Measurements from ENCODE around the gene NOS2.
"Not testable (repeated sequence)": the region's sequence is repeated elsewhere in the genome, so short reads cannot be mapped to it uniquely, and the experiment has no call there.

NOS2 gene

DNA sequence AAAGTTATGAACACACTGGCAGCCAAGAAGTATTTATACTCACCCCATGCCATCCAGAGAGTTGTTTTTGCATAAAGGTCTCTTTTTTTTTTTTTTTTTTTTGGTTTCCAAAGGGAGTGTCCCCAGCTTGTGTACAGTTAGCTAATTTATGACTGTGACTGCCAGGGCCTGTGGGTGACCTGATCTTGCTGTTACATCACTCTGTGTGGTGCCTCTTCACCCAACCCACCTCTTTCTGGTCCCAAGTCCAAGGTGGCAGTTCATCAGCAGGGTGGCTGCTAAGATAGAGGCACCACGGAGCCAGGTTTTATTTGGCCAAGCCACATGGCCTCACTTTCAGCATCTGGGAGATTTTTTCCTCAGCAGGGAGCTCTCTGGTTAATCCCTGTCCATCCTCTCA, at the start of gene NOS2:
TSS of gene NOS2 (minus strand) at position 8 of the 400 bp plus-strand sequence. CDS start 1,720 bp downstream, outside the sequence.
- no peak for DNase-seq

- no peak for DNase-seq
Measured at GRCh38 chr17:27849474-27850185, 49.3 kb upstream of the NOS2 start.

DNA sequence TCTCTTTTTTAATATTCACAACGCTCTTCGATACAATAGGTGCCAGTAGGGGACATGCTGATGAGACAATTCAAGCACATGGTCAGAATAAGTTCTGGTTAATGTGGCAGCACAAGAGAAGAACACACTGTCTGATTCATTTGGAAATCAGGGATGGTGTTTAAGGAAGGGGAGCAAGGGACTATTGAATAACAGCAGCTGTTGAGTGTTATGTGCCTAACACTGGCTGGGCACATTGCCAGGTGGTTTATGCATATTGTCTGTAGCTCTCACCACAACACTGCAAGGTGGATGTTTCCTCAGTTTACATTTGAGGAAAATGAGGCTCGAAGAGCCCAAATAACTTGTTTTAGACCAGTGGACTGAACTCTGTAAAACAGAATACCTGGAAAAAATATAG, 48.6 kb upstream of the NOS2 start:
- peak; percentile 20 for DNase-seq

DNA sequence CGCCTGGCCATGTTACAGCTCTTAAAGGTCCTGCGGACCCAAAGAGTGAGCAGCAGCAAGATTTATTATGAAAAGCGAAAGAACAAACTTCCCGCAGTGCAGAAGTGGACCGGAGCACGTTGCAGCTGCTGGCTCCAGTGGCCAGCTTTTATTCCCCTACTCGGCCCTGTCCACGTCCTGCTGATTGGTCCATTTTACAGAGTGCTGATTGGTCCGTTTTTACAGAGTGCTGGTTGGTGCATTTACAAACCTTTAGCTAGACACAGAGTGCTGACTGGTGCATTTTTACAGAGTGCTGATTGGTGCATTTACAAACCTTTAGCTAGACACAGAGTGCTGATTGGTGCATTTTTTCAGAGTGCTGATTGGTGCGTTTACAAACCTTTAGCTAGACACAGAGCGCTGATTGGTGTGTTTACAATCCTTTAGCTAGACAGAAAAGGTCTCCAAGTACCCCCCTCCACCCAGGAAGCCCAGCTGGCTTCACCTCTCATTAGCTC, 46.5 kb upstream of the NOS2 start:
- not testable (repeated sequence) for DNase-seq

GRCh38 chr17:27846042-27846655, 45.8 kb upstream of the NOS2 start:
- DNase-seq = no peak

DNA sequence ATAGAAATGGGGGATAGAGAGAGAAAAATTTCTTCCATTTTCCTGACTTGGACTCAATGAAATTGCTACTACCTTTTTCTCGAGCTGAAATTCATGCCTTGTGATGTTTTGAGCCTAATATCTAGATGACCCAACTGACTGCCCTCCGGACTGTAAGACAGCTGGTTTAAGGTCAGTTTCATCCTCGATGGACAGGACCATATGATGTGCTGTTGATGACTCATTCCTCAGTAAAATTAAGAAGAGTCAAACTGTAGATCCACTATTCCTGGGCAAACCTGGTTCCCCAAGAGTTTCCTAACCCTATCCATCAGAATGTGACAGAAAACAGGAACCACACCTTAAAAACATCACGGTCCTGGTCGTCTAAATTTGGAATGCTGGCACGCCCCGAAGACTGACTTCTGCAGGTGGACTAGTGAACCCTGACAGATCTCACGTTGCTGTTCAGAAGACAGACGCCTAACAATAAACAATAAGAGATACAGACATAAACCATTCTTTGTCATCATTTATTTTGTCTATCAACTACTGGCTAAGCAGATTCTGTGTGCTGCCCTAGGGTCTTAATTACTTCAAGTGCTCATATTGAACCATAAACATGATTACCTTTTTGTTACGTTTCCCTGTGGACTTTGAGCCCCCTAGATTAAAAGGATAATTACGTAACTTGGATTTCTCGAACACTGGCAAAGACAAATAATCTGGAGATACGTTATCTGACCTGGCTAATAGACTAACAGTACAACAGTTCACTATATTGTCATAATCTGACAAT, 45.1 kb upstream of the NOS2 start:
- DNase-seq = no peak

DNA sequence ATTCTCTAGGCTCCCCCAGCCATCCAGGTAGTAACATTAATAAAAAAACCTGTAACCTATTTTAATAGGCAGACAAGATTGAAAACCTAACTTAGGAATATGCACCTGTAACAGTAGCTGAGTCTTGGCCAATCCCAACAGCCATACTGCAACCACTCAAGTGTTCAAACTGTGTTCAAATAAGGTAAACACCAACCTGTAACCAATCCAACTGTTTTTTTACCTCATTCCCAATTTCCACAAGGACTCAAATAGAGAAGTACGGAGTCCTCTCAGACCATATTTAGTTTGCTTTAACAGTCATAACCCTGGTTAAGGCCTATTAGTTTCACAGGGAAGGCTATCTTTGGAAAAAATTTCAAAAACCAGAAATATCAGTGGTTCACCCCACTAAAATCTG, 40.4 kb upstream of the NOS2 start:
- DNase-seq = peak; percentile 7

GRCh38 chr17:27840406-27840678, 40.0 kb upstream of the NOS2 start:
- not testable (repeated sequence) for DNase-seq

- not testable (repeated sequence) for DNase-seq
Measured at GRCh38 chr17:27839571-27840405, 39.5 kb upstream of the NOS2 start.

- DNase-seq = not testable (repeated sequence)
Measured at GRCh38 chr17:27838607-27839006, 38.3 kb upstream of the NOS2 start.

DNA sequence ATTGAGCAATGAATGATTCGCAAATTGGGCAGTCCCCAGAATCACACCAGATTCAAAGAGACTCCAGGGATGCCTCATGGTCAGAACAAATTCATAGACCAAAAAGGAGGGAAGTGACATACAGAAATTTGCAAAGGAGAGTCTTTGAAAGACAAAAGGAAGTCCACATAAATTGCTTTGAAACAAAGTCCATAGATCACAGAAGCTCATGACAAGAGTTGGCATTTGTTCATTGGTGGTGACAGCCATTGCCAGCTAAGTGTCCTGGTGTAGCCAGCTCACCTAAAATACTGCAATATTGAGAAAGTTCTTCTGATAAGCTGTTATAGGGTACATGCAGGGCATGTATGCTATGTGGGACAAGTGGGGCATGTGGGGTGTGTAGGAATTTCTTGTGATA, 37.4 kb upstream of the NOS2 start:
- not testable (repeated sequence) for DNase-seq

- no peak for DNase-seq
Measured at GRCh38 chr17:27836651-27837050, 36.3 kb upstream of the NOS2 start.

DNA sequence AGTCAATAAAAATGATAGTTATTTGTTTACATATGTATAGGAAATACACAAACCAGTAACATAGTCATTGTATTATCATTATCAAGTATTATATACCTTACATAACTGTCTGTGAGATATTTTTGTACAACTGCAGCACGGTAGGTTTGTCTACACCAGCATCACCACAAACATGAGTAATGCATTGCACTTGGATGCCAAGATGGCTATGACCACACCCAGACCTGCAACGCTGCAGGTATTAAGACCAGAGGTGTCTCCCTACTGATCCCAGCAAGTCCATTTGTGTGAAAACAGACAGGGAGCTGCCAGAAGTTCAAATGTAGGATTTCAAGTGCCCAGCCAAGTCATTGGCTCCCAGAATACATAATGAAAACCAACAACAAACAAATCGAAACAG, 34.2 kb upstream of the NOS2 start:
- DNase-seq = no peak

DNA sequence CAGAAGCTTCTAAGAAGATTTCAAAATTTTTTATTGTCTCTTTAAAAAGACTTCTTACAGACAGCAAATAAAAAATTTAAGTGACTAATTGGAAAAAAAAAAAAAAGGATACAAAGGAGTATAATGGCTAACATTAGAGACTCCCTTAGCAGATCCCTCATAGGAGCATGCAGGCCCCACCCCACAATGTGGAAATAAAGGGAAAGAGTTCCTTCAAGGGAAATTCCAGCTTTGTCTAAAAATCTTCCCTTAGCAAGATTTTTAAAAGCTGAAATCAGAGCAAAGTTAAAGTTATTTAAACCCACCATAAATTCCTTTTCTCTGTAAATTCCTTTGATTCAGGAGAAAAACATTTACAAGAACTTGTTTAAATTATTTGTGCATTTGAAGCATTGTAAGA, 32.5 kb upstream of the NOS2 start:
- no peak for DNase-seq

- DNase-seq = not testable (repeated sequence)
Measured at GRCh38 chr17:27829888-27830287, 29.6 kb upstream of the NOS2 start.

GRCh38 chr17:27829143-27829711, 28.9 kb upstream of the NOS2 start:
- DNase-seq = not testable (repeated sequence)

DNA sequence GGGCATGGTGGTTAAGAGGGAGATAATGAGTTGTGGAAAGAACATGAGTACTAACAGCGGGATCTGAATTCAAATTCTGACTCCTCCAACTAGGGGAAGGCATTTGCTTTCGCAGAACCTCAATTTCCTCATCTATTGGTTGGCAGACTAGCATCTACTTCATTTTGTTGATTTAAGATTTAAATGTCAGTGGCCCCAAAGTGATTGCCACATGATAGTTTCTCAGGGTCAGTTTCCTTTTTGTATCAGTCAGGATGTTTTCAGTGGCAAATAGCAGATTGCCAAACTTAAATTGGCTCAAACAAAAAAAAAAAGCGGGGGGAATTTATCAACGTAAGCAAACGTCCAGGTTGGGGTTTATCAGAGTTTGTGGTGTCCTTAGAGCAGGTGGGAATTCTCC, 25.1 kb upstream of the NOS2 start:
- no peak for DNase-seq

- no peak for DNase-seq
Measured at GRCh38 chr17:27824745-27825144, 24.4 kb upstream of the NOS2 start.

DNA sequence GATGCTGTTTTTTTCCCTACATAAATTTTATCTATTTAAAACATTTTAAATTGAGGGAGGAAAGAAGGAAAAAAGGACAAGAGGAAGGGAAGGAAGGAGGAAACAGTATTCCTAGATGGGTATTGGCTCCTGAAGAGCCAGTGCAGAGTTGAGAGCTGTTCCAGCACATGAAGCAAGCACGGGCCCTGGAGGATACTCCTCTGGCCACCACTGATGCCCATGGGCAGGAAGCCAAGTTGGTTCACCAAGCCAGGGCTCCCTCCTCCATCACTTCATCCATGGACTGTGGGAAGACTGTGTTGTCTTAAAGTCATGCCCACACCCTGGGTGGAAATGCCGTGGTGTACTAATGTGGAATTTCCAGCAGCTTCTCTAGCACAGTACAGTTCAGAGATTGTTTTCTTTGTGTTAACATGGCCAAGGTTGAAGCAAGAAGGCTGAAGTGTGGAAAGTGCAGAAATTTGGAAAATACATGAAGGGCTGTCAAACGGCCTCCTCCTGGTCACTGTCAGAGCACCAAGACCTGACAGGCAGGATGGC, 23.9 kb upstream of the NOS2 start:
- no peak for DNase-seq

DNA sequence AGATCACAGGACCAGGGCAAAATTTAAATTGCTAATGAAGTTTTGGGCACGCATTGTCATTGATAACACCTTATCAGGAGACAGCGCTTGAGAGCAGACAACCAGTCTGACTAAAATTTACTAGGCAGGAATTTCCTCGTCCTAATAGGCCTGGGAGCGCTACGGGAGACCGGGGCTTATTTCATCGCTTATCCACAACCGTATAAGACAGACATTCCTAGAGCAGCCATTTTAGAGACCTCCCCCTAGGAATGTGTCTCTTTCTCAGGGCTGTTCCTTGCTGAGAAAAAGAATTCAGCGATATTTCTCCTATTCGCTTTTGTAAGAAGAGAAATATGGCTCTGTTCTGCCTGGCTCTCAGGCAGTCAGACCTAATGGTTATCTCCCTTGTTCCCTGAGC, 21.8 kb upstream of the NOS2 start:
- not testable (repeated sequence) for DNase-seq

GRCh38 chr17:27821318-27821717, 21.0 kb upstream of the NOS2 start:
- no peak for DNase-seq

DNA sequence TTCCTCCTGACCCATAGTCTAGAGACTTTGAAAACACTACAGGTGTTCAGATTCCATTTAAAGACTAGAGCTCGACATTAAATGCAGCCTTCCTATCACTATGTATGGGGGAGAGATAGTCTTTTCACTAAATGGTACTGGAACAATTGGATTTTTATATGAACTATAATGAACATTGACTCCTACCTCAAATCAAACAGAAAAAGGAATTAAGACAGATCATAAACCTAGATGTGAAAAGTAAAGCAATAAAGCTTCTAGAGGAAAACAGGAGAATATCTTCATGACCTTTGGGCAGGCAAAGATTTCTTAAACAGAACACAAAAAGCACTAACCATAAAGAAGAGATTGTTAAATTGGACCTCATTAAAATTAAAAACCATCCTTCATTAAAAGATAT, 18.8 kb upstream of the NOS2 start:
- DNase-seq = no peak
